Keratinocyte (primary cell): ENCODE measurements around the gene AFF4. TPM values are rescaled to one million over a fixed set of nuclear protein-coding genes. Genes with fewer than 3 reads are reported as not detected.

Experiments
- DNase-seq: peaks from one replicate; pipeline ENCODE4 v3.0.0-alpha.2; 2011; ENCODE audit warnings: low read depth, missing footprints, low spot score
- FAIRE-seq: peaks from 2 replicates; lab custom pipeline; 2011; peaks lifted over from hg19 to GRCh38; lab: Jason Lieb, UNC
- H2AFZ ChIP-seq: 2 replicates; pipeline ENCODE4 v1.6.0; 2012; ENCODE audit warnings: low read length, control low read depth, inconsistent platforms; ENCODE audit not compliant: control insufficient read depth
- H3K27ac ChIP-seq: 2 replicates; pipeline ENCODE4 v1.5.1; 2011; ENCODE audit warnings: low read length; ENCODE audit not compliant: control insufficient read depth, insufficient read depth
- H3K27me3 ChIP-seq: 3 replicates; pipeline ENCODE4 v1.6.0; 2011; ENCODE audit warnings: low read length; ENCODE audit not compliant: control insufficient read depth, insufficient read depth; ENCODE audit errors: extremely low read depth
- H3K36me3 ChIP-seq, 2 experiments: 2 replicates in 1 of 2; 3 replicates in 1 of 2; pipeline ENCODE4 v1.5.1; 2011; ENCODE audit warnings: low read length in 2 of 2, mild to moderate bottlenecking in 1 of 2; ENCODE audit not compliant: control insufficient read depth in 2 of 2, insufficient read depth in 2 of 2; ENCODE audit errors: extremely low read depth in 1 of 2
- H3K4me1 ChIP-seq: 3 replicates; pipeline ENCODE4 v1.5.1; 2011; ENCODE audit warnings: low read length; ENCODE audit not compliant: control insufficient read depth, insufficient read depth; ENCODE audit errors: extremely low read depth
- H3K4me2 ChIP-seq: 3 replicates; pipeline ENCODE4 v1.6.0; 2011; ENCODE audit warnings: low read depth, low read length; ENCODE audit not compliant: control insufficient read depth, insufficient read depth; ENCODE audit errors: extremely low read depth
- H3K4me3 ChIP-seq, 3 experiments: fragments of 200-600 bp in 1 of 3; sonication (generic) in 1 of 3; 2 replicates in 2 of 3; 3 replicates in 1 of 3; pipeline ENCODE4 v1.5.1; 2011 to 2016; ENCODE audit warnings: low read length in 3 of 3, mild to moderate bottlenecking in 3 of 3, control low read depth in 2 of 3, inconsistent platforms in 1 of 3, low read depth in 1 of 3, mixed read lengths in 1 of 3, mixed run types in 1 of 3, moderate library complexity in 1 of 3; ENCODE audit not compliant: control insufficient read depth in 2 of 3, insufficient read depth in 2 of 3; ENCODE audit errors: extremely low read depth in 1 of 3
- H3K79me2 ChIP-seq: 2 replicates; pipeline ENCODE4 v1.6.0; 2012; ENCODE audit warnings: low read length; ENCODE audit not compliant: control insufficient read depth, insufficient read depth
- H3K9ac ChIP-seq: 3 replicates; pipeline ENCODE4 v1.6.0; 2011; ENCODE audit warnings: low read length; ENCODE audit not compliant: control insufficient read depth, insufficient read depth; ENCODE audit errors: extremely low read depth
- H3K9me1 ChIP-seq: 3 replicates; pipeline ENCODE4 v1.6.0; 2011; ENCODE audit warnings: low read length; ENCODE audit not compliant: control insufficient read depth, insufficient read depth; ENCODE audit errors: extremely low read depth
- H3K9me3 ChIP-seq: 2 replicates; pipeline ENCODE4 v1.5.1; 2012; ENCODE audit warnings: low read depth, low read length; ENCODE audit not compliant: control insufficient read depth
- H4K20me1 ChIP-seq: 3 replicates; pipeline ENCODE4 v1.6.0; 2011; ENCODE audit warnings: low read length; ENCODE audit not compliant: control insufficient read depth, insufficient read depth; ENCODE audit errors: extremely low read depth
- CTCF ChIP-seq, 3 experiments: IDR thresholded peaks in 1 of 3; conservative IDR thresholded peaks in 1 of 3; optimal IDR thresholded peaks in 1 of 3; 2 replicates in 2 of 3; 3 replicates in 1 of 3; pipeline versions ENCODE3 to v1.5.1; 2011; ENCODE audit warnings: low read length in 3 of 3, mild to moderate bottlenecking in 3 of 3, moderate library complexity in 2 of 3, control low read depth in 1 of 3, inconsistent platforms in 1 of 3; ENCODE audit not compliant: insufficient read depth in 2 of 3; ENCODE audit errors: extremely low read depth in 1 of 3
- EZH2 ChIP-seq: IDR thresholded peaks from one replicate; pipeline ENCODE4 v1.6.1; 2012; ENCODE audit warnings: inconsistent platforms, mild to moderate bottlenecking, low read length, moderate library complexity
- dilution Hi-C: fragments of 300-500 bp; cut with MboI; formaldehyde crosslinking; loops from one replicate; pipeline ENCODE4 v1.7.0; 2020; ENCODE audit warnings: low sequenced_read_pairs; ENCODE audit not compliant: extremely low pct_ligation_motif_present
- polyA plus RNA-seq, 5 experiments: library from polyadenylated mRNA; depleted of rRNA in 3 of 5; stranded (reverse) in 3 of 5; stranded (forward) in 1 of 5; unstranded in 1 of 5; fragments of >200 nt; gene quantifications; 1 replicate in 1 of 5; 2 replicates in 3 of 5; 3 replicates in 1 of 5; pipeline versions ENCODE4 v1.2.1 to v1.2.3, GENCODE V29; 2011 to 2012; ENCODE audit warnings: missing spikeins in 2 of 5, low read depth in 1 of 5, low replicate concordance in 1 of 5

The AFF4 gene
- polyA plus RNA-seq, 1 donor (not counting 4 experiments of a cell fraction or from before 2014, with no cell fraction given), result 51.3 TPM

- FAIRE-seq (no peak), DNase-seq (no peak)
- Histone ChIP-seq H3K36me3 (no peaks in the 10 kb centered on the region), H3K9me1 (no peaks in the 10 kb centered on the region), H3K9me3 (no peaks in the 10 kb centered on the region), H3K27ac (no peak overlapping the region), H3K4me1 (peaks cover 7% of the 10 kb centered on the region), H3K79me2 (no peaks in the 10 kb centered on the region), H3K9ac (no peak overlapping the region), H2AFZ (peak overlapping the region; percentile 60), H3K4me2 (no peak overlapping the region), H4K20me1 (no peaks in the 10 kb centered on the region), H3K27me3 (no peaks in the 10 kb centered on the region), H3K4me3 (no peak overlapping the region)
- dilution Hi-C loops, result no loop called here
- TF ChIP-seq EZH2 (no peak), CTCF (optimal IDR thresholded peaks at IDR 0.05 in 1 of 3, IDR thresholded peaks at IDR 0.05 in 1 of 3, conservative IDR thresholded peaks at IDR 0.05 in 1 of 3; ENCODE audit: extremely low read depth in 1 of 3, insufficient read depth in 2 of 3, low read length in 3 of 3) (no peak)
Measured at GRCh38 chr5:132971483-132972435, 8.3 kb upstream of the AFF4 start.

- DNase-seq (no peak), FAIRE-seq (no peak)
- Histone ChIP-seq H4K20me1 (peaks cover 3% of the 10 kb centered on the region), H3K9me1 (peaks cover 2% of the 10 kb centered on the region), H3K27ac (no peak overlapping the region), H3K79me2 (peaks cover 28% of the 10 kb centered on the region), H2AFZ (no peak overlapping the region), H3K27me3 (no peaks in the 10 kb centered on the region), H3K4me3 (no peak overlapping the region), H3K4me2 (no peak overlapping the region), H3K36me3 (no peaks in the 10 kb centered on the region), H3K4me1 (peaks cover 11% of the 10 kb centered on the region), H3K9ac (no peak overlapping the region), H3K9me3 (no peaks in the 10 kb centered on the region)
- dilution Hi-C loops, result no loop called here
- TF ChIP-seq EZH2, result no peak
- no peak for TF ChIP-seq CTCF (optimal IDR thresholded peaks at IDR 0.05 in 1 of 3, IDR thresholded peaks at IDR 0.05 in 1 of 3, conservative IDR thresholded peaks at IDR 0.05 in 1 of 3; ENCODE audit: extremely low read depth in 1 of 3, insufficient read depth in 2 of 3, low read length in 3 of 3)
Measured at GRCh38 chr5:132965120-132965519, 1.7 kb upstream of the AFF4 start.
